PC-3 (cell line): ENCODE results near the gene PACSIN1. TPM values are rescaled to one million over a fixed set of nuclear protein-coding genes. Genes with fewer than 3 reads are reported as not detected.

ENCODE experiments used
- ATAC-seq: fragments of 200-7000 bp; cut with Tn5 transposase; 2 replicates; pipeline ENCODE4 v1.9.1; 2020; ENCODE audit warnings: mild to moderate bottlenecking, moderate library complexity
- BruUV-seq: library from RNA; stranded (reverse); fragments of 400-500 nt; replicated peaks from 2 replicates; lab custom pipeline; 2021; lab: Mats Ljungman, UMichigan
- CTCF ChIA-PET: fragments of 300-600 bp; sonication (Branson Sonifier 250); formaldehyde crosslinking; loops from one replicate; lab custom pipeline; 2022; ENCODE audit warnings: antibody characterized with exemption; lab: Charles Lee
- POLR2A ChIA-PET: fragments of 300-600 bp; sonication (Branson Sonifier 250); formaldehyde crosslinking; loops from one replicate; lab custom pipeline; 2022; ENCODE audit warnings: antibody characterized with exemption; ENCODE audit not compliant: unreplicated experiment; lab: Charles Lee
- DNase-seq: peaks from one replicate; pipeline ENCODE4 v3.0.0-alpha.2; 2015
- H2AFZ ChIP-seq: fragments of 300-600 bp; sonication (generic); 2 replicates; pipeline ENCODE4 v1.6.0; 2016; ENCODE audit warnings: antibody characterized with exemption, low read length
- H3F3A ChIP-seq: fragments of 300-600 bp; sonication (generic); one replicate; pipeline ENCODE4 v1.6.0; 2017; ENCODE audit warnings: antibody characterized with exemption, low read length, control low read depth, mild to moderate bottlenecking; ENCODE audit not compliant: unreplicated experiment
- H3K27ac ChIP-seq: fragments of 300-600 bp; sonication (generic); 2 replicates; pipeline ENCODE4 v1.5.1; 2016; ENCODE audit warnings: mild to moderate bottlenecking, low read length
- H3K27me3 ChIP-seq: fragments of 300-600 bp; sonication (generic); 2 replicates; pipeline ENCODE4 v1.6.1; 2016; ENCODE audit warnings: low read length, mixed read lengths
- H3K36me3 ChIP-seq: fragments of 300-600 bp; sonication (generic); 2 replicates; pipeline ENCODE4 v1.6.1; 2016; ENCODE audit warnings: low read depth, mixed run types, low read length, mixed read lengths
- H3K4me1 ChIP-seq: fragments of 300-600 bp; sonication (generic); 2 replicates; pipeline ENCODE4 v1.5.1; 2016; ENCODE audit warnings: low read length; ENCODE audit not compliant: insufficient read depth
- H3K4me2 ChIP-seq: fragments of 300-600 bp; sonication (generic); 2 replicates; pipeline ENCODE4 v1.6.0; 2016; ENCODE audit warnings: low read length
- H3K4me3 ChIP-seq: fragments of 300-600 bp; sonication (generic); 2 replicates; pipeline ENCODE4 v1.5.1; 2016; ENCODE audit warnings: mild to moderate bottlenecking, low read length, mixed read lengths
- H3K79me2 ChIP-seq: fragments of 300-600 bp; sonication (generic); 2 replicates; pipeline ENCODE4 v1.6.1; 2017; ENCODE audit warnings: low read length, mixed read lengths
- H3K9ac ChIP-seq: fragments of 300-600 bp; sonication (generic); 2 replicates; pipeline ENCODE4 v1.6.0; 2016; ENCODE audit warnings: mild to moderate bottlenecking, low read length
- H3K9me2 ChIP-seq: fragments of 300-600 bp; sonication (generic); replicated peaks from 2 replicates; pipeline ENCODE4 v1.6.1; 2016; ENCODE audit warnings: mixed run types, low read length, mixed read lengths
- H3K9me3 ChIP-seq: fragments of 300-600 bp; sonication (generic); 2 replicates; pipeline ENCODE4 v1.6.1; 2016; ENCODE audit warnings: low read length, mixed read lengths
- H4K20me1 ChIP-seq: fragments of 300-600 bp; sonication (generic); 2 replicates; pipeline ENCODE4 v1.6.1; 2016; ENCODE audit warnings: low read length, mixed read lengths
- CTCF ChIP-seq: fragments of 300-600 bp; sonication (generic); conservative IDR thresholded peaks from 2 replicates; pipeline ENCODE4 v1.5.1; 2017; ENCODE audit warnings: antibody characterized with exemption, low read depth, mild to moderate bottlenecking, low read length
- EZH2 ChIP-seq: fragments of 300-600 bp; sonication (generic); IDR thresholded peaks from one replicate; pipeline ENCODE4 v1.6.1; 2017; ENCODE audit warnings: antibody characterized with exemption, mild to moderate bottlenecking, low read length; ENCODE audit not compliant: unreplicated experiment
- EZH2phosphoT487 ChIP-seq: fragments of 300-600 bp; sonication (generic); IDR thresholded peaks from 2 replicates; pipeline ENCODE4 v1.6.1; 2018; ENCODE audit warnings: mild to moderate bottlenecking, antibody characterized with exemption, low read length, borderline replicate concordance
- intact Hi-C: fragments of 100-400 bp; cut with micrococcal nuclease; formaldehyde crosslinking; loops from 2 replicates; pipeline ENCODE4 v1.9.0; 2023
- total RNA-seq: library from RNA; depleted of rRNA; stranded (reverse); fragments of >200 nt; gene quantifications from 2 replicates; pipeline ENCODE4 v1.2.3, GENCODE V29; 2014

Gene PACSIN1
- total RNA-seq, 1 experiment from 2014 or later: 2.3 TPM

GRCh38 chr6:34457742-34458735 lies 7.8 kb upstream of the PACSIN1 start:
- Histone ChIP-seq H2AFZ (no peak overlapping the region), H3K9me3 (no peaks in the 10 kb centered on the region), H3K27me3 (no peaks in the 10 kb centered on the region), H3K4me3 (no peak overlapping the region), H4K20me1 (no peaks in the 10 kb centered on the region), H3K27ac (no peak overlapping the region), H3K79me2 (no peaks in the 10 kb centered on the region), H3K4me1 (peaks cover 17% of the 10 kb centered on the region; the same call in 1 of the 2 replicates), H3K9ac (no peak overlapping the region), H3K9me2 (no peaks in the 10 kb centered on the region), H3K36me3 (no peaks in the 10 kb centered on the region), H3F3A (no peaks in the 10 kb centered on the region), H3K4me2 (no peak overlapping the region)
- TF ChIP-seq EZH2phosphoT487 (no peak), CTCF (no peak), EZH2 (no peak)
- intact Hi-C loops: no loop called here
- POLR2A ChIA-PET: no interaction called here
- no TSS peak for BruUV-seq
- CTCF ChIA-PET: no interaction called here
- no peak for ATAC-seq
- DNase-seq: peak; percentile 18

GRCh38 chr6:34459899-34460593 lies 5.8 kb upstream of the PACSIN1 start:
- ATAC-seq (peak; percentile 56), DNase-seq (peak; percentile 73)
- H2AFZ ChIP-seq: no peak overlapping the region
- H3K4me1 ChIP-seq: peaks cover 17% of the 10 kb centered on the region; the same call in 1 of the 2 replicates
- no peaks in the 10 kb centered on the region for H3K9me2 ChIP-seq
- TF ChIP-seq CTCF (peak; percentile 91), EZH2phosphoT487 (no peak)
- no peaks in the 10 kb centered on the region for H3K79me2 ChIP-seq
- ChIA-PET CTCF (interaction anchor here (0.8 to 1.5 kb wide), 5 partner anchors 69 to 149 kb away, joined by 3 to 7 read pairs (median 4); no protein-coding TSS in a partner anchor), POLR2A (interaction anchor here (0.5 to 0.6 kb wide), 2 partner anchors 13 to 223 kb away, joined by 5 to 6 read pairs; partner anchors contain the start of gene HMGA1)
- H3K9ac ChIP-seq: no peak overlapping the region
- no peaks in the 10 kb centered on the region for H3F3A ChIP-seq
- no peaks in the 10 kb centered on the region for H3K27me3 ChIP-seq
- H4K20me1 ChIP-seq: no peaks in the 10 kb centered on the region
- no peaks in the 10 kb centered on the region for H3K9me3 ChIP-seq
- intact Hi-C loops: no loop called here
- no peaks in the 10 kb centered on the region for H3K36me3 ChIP-seq
- BruUV-seq: no TSS peak
- H3K4me2 ChIP-seq: no peak overlapping the region
- no peak overlapping the region for H3K4me3 ChIP-seq
- H3K27ac ChIP-seq: no peak overlapping the region
